Tibial nerve (tissue), 4 donors: ENCODE results near the gene NCAM1.

ENCODE experiments used
- EP300 ChIP-seq, 2 donors: sonication (generic); formaldehyde crosslinking; IDR thresholded peaks; one replicate each; pipeline ENCODE4 v1.6.1; 2017; ENCODE audit warnings: antibody characterized with exemption in 2 of 2, mild to moderate bottlenecking in 1 of 2
- POLR2A ChIP-seq, 2 donors: fragments of 450-650 bp; IDR thresholded peaks; one replicate each; pipeline ENCODE4 v1.6.1; 2017; ENCODE audit warnings: antibody characterized with exemption in 2 of 2, mild to moderate bottlenecking in 2 of 2, moderate library complexity in 2 of 2
- TF ChIP-seq, protein P1 (sequence below), 5 experiments: fragments of 200-600 bp in 3 of 5; fragments of 450-650 bp in 2 of 5; sonication (generic) in 3 of 5; IDR thresholded peaks; one replicate each; pipeline ENCODE4 v1.5.1; 2016 to 2019; ENCODE audit warnings: antibody characterized with exemption in 5 of 5, mild to moderate bottlenecking in 3 of 5, moderate library complexity in 2 of 5

GRCh38 chr11:113276466-113276865 is 315.2 kb downstream of the NCAM1 start:
- TF ChIP-seq, protein P1, sequence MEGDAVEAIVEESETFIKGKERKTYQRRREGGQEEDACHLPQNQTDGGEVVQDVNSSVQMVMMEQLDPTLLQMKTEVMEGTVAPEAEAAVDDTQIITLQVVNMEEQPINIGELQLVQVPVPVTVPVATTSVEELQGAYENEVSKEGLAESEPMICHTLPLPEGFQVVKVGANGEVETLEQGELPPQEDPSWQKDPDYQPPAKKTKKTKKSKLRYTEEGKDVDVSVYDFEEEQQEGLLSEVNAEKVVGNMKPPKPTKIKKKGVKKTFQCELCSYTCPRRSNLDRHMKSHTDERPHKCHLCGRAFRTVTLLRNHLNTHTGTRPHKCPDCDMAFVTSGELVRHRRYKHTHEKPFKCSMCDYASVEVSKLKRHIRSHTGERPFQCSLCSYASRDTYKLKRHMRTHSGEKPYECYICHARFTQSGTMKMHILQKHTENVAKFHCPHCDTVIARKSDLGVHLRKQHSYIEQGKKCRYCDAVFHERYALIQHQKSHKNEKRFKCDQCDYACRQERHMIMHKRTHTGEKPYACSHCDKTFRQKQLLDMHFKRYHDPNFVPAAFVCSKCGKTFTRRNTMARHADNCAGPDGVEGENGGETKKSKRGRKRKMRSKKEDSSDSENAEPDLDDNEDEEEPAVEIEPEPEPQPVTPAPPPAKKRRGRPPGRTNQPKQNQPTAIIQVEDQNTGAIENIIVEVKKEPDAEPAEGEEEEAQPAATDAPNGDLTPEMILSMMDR (IDR thresholded peaks at IDR 0.05), result no peak
- TF ChIP-seq POLR2A (IDR thresholded peaks at IDR 0.05), result no peak
- TF ChIP-seq EP300 (IDR thresholded peaks at IDR 0.05), result no peak
